Breast epithelium (tissue), 4 donors: ENCODE data around the gene SLC44A4. TPM values are rescaled to one million over a fixed set of nuclear protein-coding genes. Genes with fewer than 3 reads are reported as not detected.
"Not testable (repeated sequence)": the region's sequence is repeated elsewhere in the genome, so short reads cannot be mapped to it uniquely, and the experiment has no call there.

ENCODE experiments used
- DNase-seq, 2 donors: peaks; one replicate each; pipeline ENCODE4 v3.0.0-alpha.2; 2019; ENCODE audit warnings: low spot score in 2 of 2
- H3K27ac ChIP-seq, 2 donors: fragments of 200-600 bp; sonication (generic) in 1 of 2; one replicate each; pipeline ENCODE4 v1.5.1; 2016 to 2019; ENCODE audit warnings: mild to moderate bottlenecking in 1 of 2
- H3K27me3 ChIP-seq, 2 donors: fragments of 200-600 bp; sonication (generic) in 1 of 2; one replicate each; pipeline versions ENCODE4 v1.5.1 to v1.6.0; 2017 to 2019; ENCODE audit warnings: control low read depth in 1 of 2, mild to moderate bottlenecking in 1 of 2
- H3K36me3 ChIP-seq: fragments of 200-600 bp; one replicate; pipeline ENCODE4 v1.5.1; 2019
- H3K4me1 ChIP-seq, 2 donors: fragments of 200-600 bp; sonication (generic); one replicate each; pipeline ENCODE4 v1.5.1; 2016 to 2019; ENCODE audit warnings: control low read depth in 1 of 2
- H3K4me3 ChIP-seq, 3 donors: fragments of 200-600 bp; sonication (generic); 1 replicate in 2 of 3; 2 replicates in 1 of 3; pipeline ENCODE4 v1.5.1; 2016 to 2019; ENCODE audit warnings: mild to moderate bottlenecking in 3 of 3, moderate library complexity in 2 of 3
- H3K9me3 ChIP-seq, 2 donors: fragments of 200-600 bp; sonication (generic) in 1 of 2; one replicate each; pipeline ENCODE4 v1.5.1; 2016 to 2019; ENCODE audit warnings: control low read depth in 1 of 2
- CTCF ChIP-seq, 3 donors: fragments of 450-650 bp; IDR thresholded peaks; one replicate each; pipeline ENCODE4 v1.5.1; 2016 to 2017; ENCODE audit warnings: antibody characterized with exemption in 3 of 3, mild to moderate bottlenecking in 3 of 3, moderate library complexity in 3 of 3
- POLR2A ChIP-seq: fragments of 450-650 bp; IDR thresholded peaks from one replicate; pipeline ENCODE4 v1.6.1; 2016; ENCODE audit warnings: antibody characterized with exemption, mild to moderate bottlenecking, moderate library complexity
- POLR2AphosphoS5 ChIP-seq, 3 donors: sonication (generic); formaldehyde crosslinking; IDR thresholded peaks; one replicate each; pipeline ENCODE4 v1.6.1; 2017; ENCODE audit warnings: antibody characterized with exemption in 3 of 3
- intact Hi-C: fragments of 100-400 bp; cut with DNase I; formaldehyde crosslinking; loops from one replicate; pipeline ENCODE4 v1.15.1; 2023; ENCODE audit warnings: low total_unique reads
- total RNA-seq, 3 donors: library from RNA; depleted of rRNA; stranded (reverse); fragments of >200 nt; gene quantifications; one replicate each; pipeline ENCODE4 v1.1.0, GENCODE V29; 2016

SLC44A4 gene
- total RNA-seq, 3 donors from 2014 or later = 0.32 to 35.4 (median 10.5) TPM

- H3K4me3 ChIP-seq = no peak overlapping the region
- intact Hi-C loops = no loop called here
- no peak for TF ChIP-seq POLR2AphosphoS5 (IDR thresholded peaks at IDR 0.05)
- no peak for TF ChIP-seq POLR2A
- TF ChIP-seq CTCF (IDR thresholded peaks at IDR 0.05) = no peak
- no peaks in the 10 kb centered on the region for H3K9me3 ChIP-seq
- no peaks in the 10 kb centered on the region for H3K4me1 ChIP-seq
- no peaks in the 10 kb centered on the region for H3K27me3 ChIP-seq
- no peak overlapping the region for H3K27ac ChIP-seq
- no peak for DNase-seq
- H3K36me3 ChIP-seq = no peaks in the 10 kb centered on the region
Measured at GRCh38 chr6:31869343-31869742, 9.5 kb downstream of the SLC44A4 start.

GRCh38 chr6:31868658-31868971 lies 10.2 kb downstream of the SLC44A4 start:
- H3K4me3 ChIP-seq, H3K27me3 ChIP-seq, H3K9me3 ChIP-seq, H3K27ac ChIP-seq, H3K36me3 ChIP-seq, H3K4me1 ChIP-seq, DNase-seq, intact Hi-C loops: not testable (repeated sequence)

- Histone ChIP-seq H3K27ac (no peak overlapping the region), H3K36me3 (no peaks in the 10 kb centered on the region), H3K4me1 (peaks cover 5 to 6% of the 10 kb centered on the region in 2 donors), H3K4me3 (no peak overlapping the region), H3K9me3 (no peaks in the 10 kb centered on the region), H3K27me3 (no peaks in the 10 kb centered on the region)
- DNase-seq = no peak
- TF ChIP-seq POLR2AphosphoS5 (IDR thresholded peaks at IDR 0.05) (no peak), POLR2A (no peak), CTCF (IDR thresholded peaks at IDR 0.05) (no peak)
- intact Hi-C loops = no loop called here
Measured at GRCh38 chr6:31865205-31866118, 13.3 kb downstream of the SLC44A4 start.

GRCh38 chr6:31864818-31865204 lies 14.0 kb downstream of the SLC44A4 start:
- H3K4me3 ChIP-seq = no peak overlapping the region
- no peak for TF ChIP-seq POLR2AphosphoS5 (IDR thresholded peaks at IDR 0.05)
- TF ChIP-seq CTCF (IDR thresholded peaks at IDR 0.05) = no peak
- TF ChIP-seq POLR2A = no peak
- H3K27ac ChIP-seq = no peak overlapping the region
- peaks cover 5 to 6% of the 10 kb centered on the region in 2 donors for H3K4me1 ChIP-seq
- no peak for DNase-seq
- no peaks in the 10 kb centered on the region for H3K27me3 ChIP-seq
- no peaks in the 10 kb centered on the region for H3K9me3 ChIP-seq
- intact Hi-C loops = no loop called here
- no peaks in the 10 kb centered on the region for H3K36me3 ChIP-seq

GRCh38 chr6:31864123-31864562 lies 14.7 kb downstream of the SLC44A4 start:
- H3K4me1 ChIP-seq, DNase-seq, H3K9me3 ChIP-seq, H3K36me3 ChIP-seq, H3K27me3 ChIP-seq, intact Hi-C loops: not testable (repeated sequence)
- peak overlapping the region; percentile 72 to 99 (median 82) for H3K4me3 ChIP-seq
- H3K27ac ChIP-seq = peak overlapping the region; percentile 20 to 94

GRCh38 chr6:31862344-31863235 lies 16.2 kb downstream of the SLC44A4 start, which contains the start of gene NEU1:
Gene NEU1, minus strand, starts transcription at chr6:31862821. Its CDS starts 45 bp downstream, at chr6:31862776.
- DNase-seq = peak; percentile 99 to 100
- Histone ChIP-seq H3K27ac (peak within 1 kb of the TSS; percentile 94 to 96), H3K27me3 (no peaks in the 10 kb centered on the region), H3K4me1 (peaks cover 5 to 6% of the 10 kb centered on the region in 2 donors), H3K36me3 (no peaks in the 10 kb centered on the region), H3K4me3 (peak within 1 kb of the TSS; percentile 72 to 99 (median 82)), H3K9me3 (no peaks in the 10 kb centered on the region)
- TF ChIP-seq POLR2A (peak; percentile 96), POLR2AphosphoS5 (IDR thresholded peaks at IDR 0.05) (peak; percentile 90 to 97 (median 93)), CTCF (IDR thresholded peaks at IDR 0.05) (no peak)
- intact Hi-C loops = no loop called here
